D721Med (cell line): Measurements from ENCODE around the gene KDM6A.

ENCODE experiments used
- DNase-seq: peaks from one replicate; pipeline ENCODE4 v3.0.0; 2011; ENCODE audit warnings: low spot score; ENCODE audit not compliant: insufficient read length
- FAIRE-seq: peaks from 2 replicates; lab custom pipeline; 2011; peaks lifted over from hg19 to GRCh38; lab: Jason Lieb, UNC
- TF ChIP-seq, protein P1 (sequence below): IDR thresholded peaks from 2 replicates; pipeline ENCODE4 v1.5.1; 2012; ENCODE audit warnings: mild to moderate bottlenecking, control low read depth; ENCODE audit not compliant: insufficient read depth; ENCODE audit errors: missing control alignments

KDM6A gene

GRCh38 chrX:45154033-45154360, 281.0 kb downstream of the KDM6A start:
- FAIRE-seq = no peak
- no peak for DNase-seq
- TF ChIP-seq, protein P1, sequence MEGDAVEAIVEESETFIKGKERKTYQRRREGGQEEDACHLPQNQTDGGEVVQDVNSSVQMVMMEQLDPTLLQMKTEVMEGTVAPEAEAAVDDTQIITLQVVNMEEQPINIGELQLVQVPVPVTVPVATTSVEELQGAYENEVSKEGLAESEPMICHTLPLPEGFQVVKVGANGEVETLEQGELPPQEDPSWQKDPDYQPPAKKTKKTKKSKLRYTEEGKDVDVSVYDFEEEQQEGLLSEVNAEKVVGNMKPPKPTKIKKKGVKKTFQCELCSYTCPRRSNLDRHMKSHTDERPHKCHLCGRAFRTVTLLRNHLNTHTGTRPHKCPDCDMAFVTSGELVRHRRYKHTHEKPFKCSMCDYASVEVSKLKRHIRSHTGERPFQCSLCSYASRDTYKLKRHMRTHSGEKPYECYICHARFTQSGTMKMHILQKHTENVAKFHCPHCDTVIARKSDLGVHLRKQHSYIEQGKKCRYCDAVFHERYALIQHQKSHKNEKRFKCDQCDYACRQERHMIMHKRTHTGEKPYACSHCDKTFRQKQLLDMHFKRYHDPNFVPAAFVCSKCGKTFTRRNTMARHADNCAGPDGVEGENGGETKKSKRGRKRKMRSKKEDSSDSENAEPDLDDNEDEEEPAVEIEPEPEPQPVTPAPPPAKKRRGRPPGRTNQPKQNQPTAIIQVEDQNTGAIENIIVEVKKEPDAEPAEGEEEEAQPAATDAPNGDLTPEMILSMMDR = no peak

DNA sequence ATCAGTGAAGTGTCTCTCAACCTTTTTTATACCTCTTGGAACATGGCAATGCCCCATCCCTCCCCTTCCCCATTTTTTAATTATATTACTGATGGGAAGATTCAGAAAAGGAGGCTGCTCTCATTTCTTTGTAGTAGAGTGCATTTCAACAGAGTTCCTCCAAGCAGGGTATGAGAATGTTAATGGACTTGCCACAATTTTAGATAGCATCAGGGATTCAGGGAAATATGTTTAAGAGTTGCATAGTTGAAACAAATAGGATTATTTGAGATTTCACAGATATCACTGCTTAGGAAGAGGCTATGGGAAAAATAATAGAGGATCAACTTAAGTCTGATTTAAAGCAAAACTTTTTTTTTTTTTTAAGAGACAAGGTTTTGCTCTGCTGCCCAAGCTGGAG, 281.5 kb downstream of the KDM6A start:
- FAIRE-seq (no peak), DNase-seq (no peak)
- TF ChIP-seq, protein P1 = no peak

DNA sequence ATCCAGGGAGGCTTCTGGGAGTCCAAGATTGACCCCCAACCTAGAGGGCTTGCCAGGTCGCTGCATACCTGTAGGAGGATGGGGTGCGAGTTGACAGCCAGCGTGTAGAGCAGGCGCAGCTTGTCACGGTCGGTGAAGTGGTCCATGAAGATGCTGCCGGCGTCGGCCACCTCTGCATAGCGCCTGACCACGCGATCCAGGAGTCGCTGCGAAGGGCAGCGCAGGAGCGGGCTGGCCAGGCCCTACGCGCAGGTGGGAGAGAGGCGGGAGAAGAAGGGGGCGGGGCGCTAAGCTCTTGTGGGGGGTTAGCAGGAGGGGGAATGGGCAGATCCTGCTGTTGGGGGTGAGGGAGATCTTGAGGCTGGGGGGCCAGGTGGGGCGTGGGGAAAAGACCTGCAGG, 284.7 kb downstream of the KDM6A start:
- TF ChIP-seq, protein P1 = no peak
- no peak for FAIRE-seq
- no peak for DNase-seq
